Endothelial cell of umbilical vein (primary cell): Measurements from ENCODE around the gene E2F4. TPM values are rescaled to one million over a fixed set of nuclear protein-coding genes. Genes with fewer than 3 reads are reported as not detected.

Experiments used
- BruUV-seq: library from RNA; stranded (reverse); fragments of 400-500 nt; replicated peaks from 2 replicates; lab custom pipeline; 2021; lab: Mats Ljungman, UMichigan
- CTCF ChIA-PET: fragments of 300-600, 350-600 bp; sonication (Branson Sonifier 250); formaldehyde crosslinking; loops from one replicate; lab custom pipeline; 2021; ENCODE audit warnings: antibody characterized with exemption, inconsistent platforms; lab: Charles Lee
- POLR2A ChIA-PET: fragments of 300-600, 350-600 bp; sonication (Branson Sonifier 250); formaldehyde crosslinking; loops from one replicate; lab custom pipeline; 2021; ENCODE audit warnings: antibody characterized with exemption, inconsistent platforms; lab: Charles Lee
- DNase-seq: peaks from one replicate; pipeline ENCODE4 v3.0.0-alpha.2; 2011; ENCODE audit warnings: low read depth, low spot score
- FAIRE-seq: peaks from 2 replicates; lab custom pipeline; 2011; peaks lifted over from hg19 to GRCh38; lab: Jason Lieb, UNC
- H2AFZ ChIP-seq: 2 replicates; pipeline ENCODE4 v1.6.0; 2012; ENCODE audit warnings: low read depth, low read length, control low read depth, inconsistent platforms
- H3K27ac ChIP-seq: 2 replicates; pipeline ENCODE4 v1.5.1; 2011; ENCODE audit warnings: low read depth, mild to moderate bottlenecking, control low read depth, low read length, moderate library complexity; ENCODE audit not compliant: insufficient read depth
- H3K27me3 ChIP-seq, 2 experiments: 2 replicates each; pipeline versions ENCODE4 v1.6.0 to v1.6.1; 2011; ENCODE audit warnings: low read length in 2 of 2, mixed read lengths in 1 of 2; ENCODE audit not compliant: control insufficient read depth in 2 of 2, insufficient read depth in 2 of 2
- H3K36me3 ChIP-seq, 2 experiments: 2 replicates in 1 of 2; 3 replicates in 1 of 2; pipeline ENCODE4 v1.5.1; 2011; ENCODE audit warnings: low read length in 2 of 2, mild to moderate bottlenecking in 1 of 2, moderate library complexity in 1 of 2; ENCODE audit not compliant: control insufficient read depth in 2 of 2, insufficient read depth in 2 of 2; ENCODE audit errors: extremely low read depth in 1 of 2
- H3K4me1 ChIP-seq: 3 replicates; pipeline ENCODE4 v1.5.1; 2011; ENCODE audit warnings: mild to moderate bottlenecking, low read length; ENCODE audit not compliant: control insufficient read depth, insufficient read depth; ENCODE audit errors: extremely low read depth
- H3K4me2 ChIP-seq: 2 replicates; pipeline ENCODE4 v1.6.1; 2011; ENCODE audit warnings: low read length, control low read depth, mixed read lengths; ENCODE audit not compliant: insufficient read depth
- H3K4me3 ChIP-seq, 3 experiments: fragments of 200-600 bp in 1 of 3; sonication (generic), shearing (Covaris generic) in 1 of 3; replicated peaks in 1 of 3; 2 replicates each; pipeline ENCODE4 v1.5.1; 2011 to 2016; ENCODE audit warnings: control low read depth in 3 of 3, low read length in 3 of 3, mild to moderate bottlenecking in 2 of 3, inconsistent platforms in 1 of 3, low read depth in 1 of 3, moderate library complexity in 1 of 3; ENCODE audit not compliant: insufficient read depth in 1 of 3
- H3K79me2 ChIP-seq: 2 replicates; pipeline ENCODE4 v1.6.0; 2012; ENCODE audit warnings: low read length, inconsistent platforms; ENCODE audit not compliant: control insufficient read depth, insufficient read depth
- H3K9ac ChIP-seq: replicated peaks from 2 replicates; pipeline ENCODE3; 2011; ENCODE audit warnings: low read length, control low read depth; ENCODE audit not compliant: insufficient read depth; ENCODE audit errors: extremely low read depth
- H3K9me1 ChIP-seq: replicated peaks from 3 replicates; pipeline ENCODE4 v1.6.0; 2011; ENCODE audit warnings: mild to moderate bottlenecking, low read length; ENCODE audit not compliant: control insufficient read depth, insufficient read depth; ENCODE audit errors: extremely low read depth
- H3K9me3 ChIP-seq: replicated peaks from 2 replicates; pipeline ENCODE4 v1.5.1; 2012; ENCODE audit warnings: low read length, inconsistent platforms; ENCODE audit not compliant: control insufficient read depth, insufficient read depth
- H4K20me1 ChIP-seq: replicated peaks from 2 replicates; pipeline ENCODE3; 2011; ENCODE audit warnings: mild to moderate bottlenecking, low read length; ENCODE audit not compliant: control insufficient read depth, insufficient read depth; ENCODE audit errors: extremely low read depth
- CTCF ChIP-seq, 2 donors: IDR thresholded peaks; 1 replicate in 1 of 2; 2 replicates in 1 of 2; pipeline ENCODE4 v1.5.1; 2011; ENCODE audit warnings: low read length in 2 of 2, mild to moderate bottlenecking in 2 of 2, moderate library complexity in 2 of 2, control low read depth in 1 of 2, inconsistent platforms in 1 of 2, low read depth in 1 of 2; ENCODE audit not compliant: insufficient read depth in 1 of 2; ENCODE audit errors: extremely low read depth in 1 of 2
- EZH2 ChIP-seq: IDR thresholded peaks from 2 replicates; pipeline ENCODE4 v1.6.1; 2012; ENCODE audit warnings: borderline replicate concordance, low read depth, mild to moderate bottlenecking, moderate library complexity, low read length, inconsistent platforms; ENCODE audit not compliant: severe bottlenecking
- FOS ChIP-seq: IDR thresholded peaks from 2 replicates; pipeline ENCODE4 v1.6.1; 2011; ENCODE audit warnings: mild to moderate bottlenecking, low read length, moderate library complexity, borderline replicate concordance; ENCODE audit not compliant: insufficient read depth
- JUN ChIP-seq: IDR thresholded peaks from 2 replicates; pipeline ENCODE4 v1.6.1; 2011; ENCODE audit warnings: borderline replicate concordance, low read depth; ENCODE audit not compliant: insufficient read length, insufficient read depth
- MYC ChIP-seq: IDR thresholded peaks from one replicate; pipeline ENCODE4 v1.6.1; 2011; ENCODE audit warnings: mild to moderate bottlenecking, low read depth, low read length
- POLR2A ChIP-seq: IDR thresholded peaks from 2 replicates; pipeline ENCODE4 v1.6.1; 2012; ENCODE audit warnings: low read depth, mild to moderate bottlenecking, control low read depth, low read length
- POLR2AphosphoS5 ChIP-seq: IDR thresholded peaks from 2 replicates; pipeline ENCODE4 v1.6.1; 2012; ENCODE audit warnings: low read depth, mild to moderate bottlenecking, control low read depth, low read length, moderate library complexity; ENCODE audit not compliant: insufficient read depth
- dilution Hi-C: fragments of 300-500 bp; cut with MboI; formaldehyde crosslinking; loops from one replicate; pipeline ENCODE4 v1.15.0; 2019; ENCODE audit warnings: low sequenced_read_pairs; ENCODE audit not compliant: extremely low pct_ligation_motif_present
- intact Hi-C: fragments of 100-400 bp; cut with micrococcal nuclease; formaldehyde crosslinking; loops from one replicate; pipeline ENCODE4 v1.10.0; 2022
- polyA plus RNA-seq, 4 experiments: library from polyadenylated mRNA; depleted of rRNA in 3 of 4; stranded (reverse) in 3 of 4; unstranded in 1 of 4; fragments of >200 nt; gene quantifications; 2 replicates each; pipeline versions ENCODE4 v1.2.1 to v1.2.3, GENCODE V29; 2011 to 2012; ENCODE audit warnings: missing spikeins in 1 of 4
- total RNA-seq: library from RNA; stranded (reverse); gene quantifications from 2 replicates; pipeline ENCODE4 v1.2.3, GENCODE V29; 2021
- TF ChIP-seq, protein P1 (sequence below): IDR thresholded peaks from 2 replicates; pipeline ENCODE4 v1.6.1; 2011; ENCODE audit not compliant: insufficient read depth, insufficient read length

E2F4 gene
- total and polyA plus RNA-seq, 2 donors (not counting 3 experiments of a cell fraction or from before 2014, with no cell fraction given) = 112 to 168 TPM

DNA sequence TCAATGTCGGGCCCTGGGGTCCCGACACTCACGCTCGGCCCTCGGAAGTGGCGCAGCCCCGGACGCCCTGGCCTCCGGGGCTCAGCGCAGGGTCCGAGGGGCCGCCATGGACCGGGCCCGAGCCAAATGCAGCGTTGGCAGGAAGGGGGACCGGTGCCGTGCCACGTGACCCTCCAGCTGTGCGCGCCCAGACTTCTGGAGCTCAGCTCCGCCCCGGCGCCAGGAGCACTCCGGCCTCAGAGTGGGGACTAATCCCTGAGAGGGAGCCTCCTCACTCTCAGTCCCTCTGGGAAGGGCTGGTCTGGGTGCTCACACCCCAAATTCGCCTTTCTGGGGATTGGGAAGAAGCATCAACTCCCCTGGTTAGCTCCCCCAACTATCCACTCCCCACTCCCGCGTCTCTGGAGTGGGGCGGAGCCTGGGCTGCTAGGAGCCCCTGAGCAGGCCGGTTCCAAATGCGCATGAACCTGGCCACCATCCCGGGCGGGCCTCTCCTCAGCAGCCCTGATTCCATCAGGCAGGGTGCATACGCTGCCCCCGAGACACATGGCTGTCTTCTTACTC is 41.0 kb upstream of the E2F4 start, which contains the start of gene B3GNT9:
B3GNT9 (minus strand) TSS at position 166 of the 564 bp plus-strand sequence. CDS start 513 bp downstream, outside the sequence.
- Histone ChIP-seq H2AFZ (peak within 1 kb of the TSS; percentile 87), H3K9ac (peak within 1 kb of the TSS; percentile 39), H3K4me1 (peaks cover 3% of the 10 kb centered on the region), H3K79me2 (no peaks in the 10 kb centered on the region), H3K36me3 (peaks cover 0 to 15% of the 10 kb centered on the region in 2 experiments), H3K27me3 (peaks cover 0 to 7% of the 10 kb centered on the region in 2 experiments), H3K27ac (no peak within 1 kb of the TSS), H3K4me2 (peak within 1 kb of the TSS; percentile 57), H3K9me3 (no peaks in the 10 kb centered on the region), H4K20me1 (no peaks in the 10 kb centered on the region), H3K4me3 (peak within 1 kb of the TSS; percentile 25 to 56 (median 30)), H3K9me1 (no peaks in the 10 kb centered on the region)
- TF ChIP-seq MYC (no peak), POLR2A (no peak), FOS (no peak), POLR2AphosphoS5 (no peak), CTCF (IDR thresholded peaks at IDR 0.05; ENCODE audit: extremely low read depth in 1 of 2, insufficient read depth in 1 of 2, low read depth in 1 of 2, low read length in 2 of 2) (no peak), EZH2 (peak; percentile 10), JUN (no peak)
- TF ChIP-seq, protein P1, sequence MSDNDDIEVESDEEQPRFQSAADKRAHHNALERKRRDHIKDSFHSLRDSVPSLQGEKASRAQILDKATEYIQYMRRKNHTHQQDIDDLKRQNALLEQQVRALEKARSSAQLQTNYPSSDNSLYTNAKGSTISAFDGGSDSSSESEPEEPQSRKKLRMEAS = no peak
- intact Hi-C loops (no loop called here), dilution Hi-C loops (no loop called here)
- ChIA-PET POLR2A (no interaction called here), CTCF (interaction anchor here (1.0 to 8.2 kb wide), 7 partner anchors 21 to 197 kb away, joined by 3 to 302 read pairs (median 4); no protein-coding TSS in a partner anchor)
- FAIRE-seq = no peak
- DNase-seq = peak; percentile 58
- BruUV-seq = no TSS peak
